Left lung (tissue), 10 donors: ENCODE measurements around the gene ZC3H12D. TPM values are rescaled to one million over a fixed set of nuclear protein-coding genes. Genes with fewer than 3 reads are reported as not detected.
"Not testable (repeated sequence)": the region's sequence is repeated elsewhere in the genome, so short reads cannot be mapped to it uniquely, and the experiment has no call there.

ENCODE experiments used
- ATAC-seq: fragments of 200-7000 bp; cut with Tn5 transposase; one replicate; pipeline ENCODE4 v1.9.1; 2020; ENCODE audit warnings: moderate library complexity
- DNase-seq, 4 donors: peaks; one replicate each; pipeline ENCODE4 v3.0.0-alpha.2; 2013 to 2020
- H3K27ac ChIP-seq, 2 donors: fragments of 200-600 bp; sonication (generic) in 1 of 2; one replicate each; pipeline versions ENCODE4 v1.5.0 to v1.8.0; 2020 to 2021
- H3K27me3 ChIP-seq, 2 donors: fragments of 200-600 bp; sonication (generic) in 1 of 2; one replicate each; pipeline versions ENCODE4 v1.5.0 to v1.8.0; 2020 to 2021
- H3K36me3 ChIP-seq, 2 donors: fragments of 200-600 bp; sonication (generic) in 1 of 2; one replicate each; pipeline versions ENCODE4 v1.5.0 to v1.8.0; 2020 to 2021
- H3K4me1 ChIP-seq, 2 donors: fragments of 200-600 bp; one replicate each; pipeline ENCODE4 v1.8.0; 2021
- H3K4me3 ChIP-seq, 2 donors: fragments of 200-600 bp; sonication (generic) in 1 of 2; one replicate each; pipeline versions ENCODE4 v1.5.0 to v1.8.0; 2020 to 2021; ENCODE audit warnings: mild to moderate bottlenecking in 1 of 2
- H3K9me3 ChIP-seq, 2 donors: fragments of 200-600 bp; sonication (generic) in 1 of 2; one replicate each; pipeline versions ENCODE4 v1.5.0 to v1.8.0; 2020 to 2021
- intact Hi-C, 2 donors: fragments of 100-400 bp; cut with DNase I; formaldehyde crosslinking; loops; one replicate each; pipeline versions ENCODE4 v1.11.2 to v1.14.2; 2022
- polyA plus RNA-seq, 6 donors: library from polyadenylated mRNA; unstranded; fragments of 120-200 nt; gene quantifications; one replicate each; pipeline ENCODE4 v1.2.1, GENCODE V29; 2013; ENCODE audit not compliant: insufficient read length in 6 of 6
- total RNA-seq, 2 donors: library from RNA; stranded (reverse); fragmentation: NEBNext Ultra II Directional; extraction: Animal tissue kit (Norgen Biotek cat#: 25700); gene quantifications; one replicate each; pipeline ENCODE4 v1.2.1, GENCODE V29; 2021
- TF ChIP-seq, protein P1 (sequence below), 2 donors: fragments of 200-600 bp; sonication (generic) in 1 of 2; IDR thresholded peaks; one replicate each; pipeline versions ENCODE4 v1.5.0 to v1.8.0; 2021; ENCODE audit warnings: antibody characterized with exemption in 2 of 2
- donor health status: DM: no; HTN: yes; CAD: no.
- donor health status: DM: no; HTN: no; CAD: no.

Gene ZC3H12D
- total and polyA plus RNA-seq, 8 donors, result 0.45 to 4.1 (median 0.85) TPM

DNA sequence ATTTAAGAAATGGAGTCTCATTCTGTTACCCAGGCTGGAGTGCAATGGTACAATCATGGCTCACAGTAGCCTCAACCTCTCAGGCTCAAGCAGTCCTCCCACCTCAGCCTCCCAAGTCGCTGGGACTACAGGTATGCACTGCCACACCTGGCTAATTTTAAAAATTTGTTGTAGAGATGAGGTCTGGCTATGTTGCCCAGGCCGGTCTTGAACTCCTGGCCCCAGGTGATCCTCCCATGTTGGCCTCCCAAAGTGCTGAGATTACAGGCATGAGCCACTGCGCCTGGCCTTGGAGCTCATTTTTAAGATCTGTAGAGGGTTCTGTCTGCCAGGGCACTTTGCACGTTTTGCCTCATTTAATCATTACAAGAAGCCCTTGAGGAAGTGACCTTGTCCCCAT is 17.5 kb downstream of the ZC3H12D start:
- Histone ChIP-seq H3K36me3 (no peaks in the 10 kb centered on the region), H3K27me3 (no peaks in the 10 kb centered on the region), H3K9me3 (no peaks in the 10 kb centered on the region), H3K4me3 (no peak overlapping the region), H3K4me1 (peaks cover 4 to 14% of the 10 kb centered on the region in 2 donors), H3K27ac (no peak overlapping the region)
- TF ChIP-seq, protein P1, sequence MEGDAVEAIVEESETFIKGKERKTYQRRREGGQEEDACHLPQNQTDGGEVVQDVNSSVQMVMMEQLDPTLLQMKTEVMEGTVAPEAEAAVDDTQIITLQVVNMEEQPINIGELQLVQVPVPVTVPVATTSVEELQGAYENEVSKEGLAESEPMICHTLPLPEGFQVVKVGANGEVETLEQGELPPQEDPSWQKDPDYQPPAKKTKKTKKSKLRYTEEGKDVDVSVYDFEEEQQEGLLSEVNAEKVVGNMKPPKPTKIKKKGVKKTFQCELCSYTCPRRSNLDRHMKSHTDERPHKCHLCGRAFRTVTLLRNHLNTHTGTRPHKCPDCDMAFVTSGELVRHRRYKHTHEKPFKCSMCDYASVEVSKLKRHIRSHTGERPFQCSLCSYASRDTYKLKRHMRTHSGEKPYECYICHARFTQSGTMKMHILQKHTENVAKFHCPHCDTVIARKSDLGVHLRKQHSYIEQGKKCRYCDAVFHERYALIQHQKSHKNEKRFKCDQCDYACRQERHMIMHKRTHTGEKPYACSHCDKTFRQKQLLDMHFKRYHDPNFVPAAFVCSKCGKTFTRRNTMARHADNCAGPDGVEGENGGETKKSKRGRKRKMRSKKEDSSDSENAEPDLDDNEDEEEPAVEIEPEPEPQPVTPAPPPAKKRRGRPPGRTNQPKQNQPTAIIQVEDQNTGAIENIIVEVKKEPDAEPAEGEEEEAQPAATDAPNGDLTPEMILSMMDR (IDR thresholded peaks at IDR 0.05), result no peak
- intact Hi-C loops, result no loop called here
- DNase-seq, result no peak
- ATAC-seq, result no peak

DNA sequence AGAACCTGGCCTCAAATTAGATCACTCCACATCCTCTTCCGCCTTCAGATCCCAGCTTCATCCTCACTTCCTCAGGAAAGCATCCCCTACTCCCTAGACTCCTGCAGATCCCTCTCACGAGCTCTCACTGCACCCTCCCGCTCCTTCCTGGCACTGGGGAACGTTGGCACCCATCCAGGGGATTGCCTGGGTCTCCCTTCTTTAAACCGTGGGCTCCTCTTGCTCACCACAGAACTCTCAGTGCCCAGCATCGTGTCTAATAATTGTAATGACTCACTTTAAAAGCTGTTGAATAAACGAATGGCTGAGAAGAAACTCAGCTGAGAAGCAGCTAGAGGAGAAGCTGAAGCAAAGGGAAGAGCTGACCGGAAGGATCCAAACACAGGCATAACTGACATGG is 20.4 kb downstream of the ZC3H12D start:
- Histone ChIP-seq H3K9me3 (no peaks in the 10 kb centered on the region), H3K4me1 (peaks cover 4 to 14% of the 10 kb centered on the region in 2 donors), H3K27me3 (no peaks in the 10 kb centered on the region), H3K27ac (no peak overlapping the region), H3K4me3 (no peak overlapping the region), H3K36me3 (no peaks in the 10 kb centered on the region)
- no peak for DNase-seq
- ATAC-seq, result no peak
- intact Hi-C loops, result no loop called here
- TF ChIP-seq, protein P1 (IDR thresholded peaks at IDR 0.05), result no peak

DNA sequence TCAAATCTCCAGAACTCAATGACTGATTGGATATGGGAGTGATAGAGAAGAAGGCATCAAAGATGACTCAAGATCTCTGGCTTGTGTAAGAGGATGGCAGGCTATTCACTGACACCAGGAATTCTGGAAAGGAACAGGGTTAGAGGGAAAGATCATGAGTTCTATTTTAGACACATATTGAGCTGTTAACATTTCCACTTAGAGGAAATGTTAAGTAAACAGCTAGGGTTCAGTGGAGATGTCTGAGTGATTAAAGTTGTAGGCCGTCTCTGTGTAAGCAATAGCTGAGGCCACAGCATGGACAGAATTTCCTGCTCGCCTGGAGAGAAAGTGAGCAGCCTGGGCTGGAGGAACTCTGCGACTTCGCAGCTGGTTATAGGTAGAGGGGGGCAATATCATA is 21.0 kb downstream of the ZC3H12D start:
- H3K36me3 ChIP-seq, result no peaks in the 10 kb centered on the region
- no peaks in the 10 kb centered on the region for H3K27me3 ChIP-seq
- intact Hi-C loops, result no loop called here
- peaks cover 4 to 14% of the 10 kb centered on the region in 2 donors for H3K4me1 ChIP-seq
- TF ChIP-seq, protein P1 (IDR thresholded peaks at IDR 0.05), result no peak
- no peaks in the 10 kb centered on the region for H3K9me3 ChIP-seq
- no peak for DNase-seq
- no peak overlapping the region for H3K4me3 ChIP-seq
- no peak overlapping the region for H3K27ac ChIP-seq
- peak; percentile 65 for ATAC-seq

DNA sequence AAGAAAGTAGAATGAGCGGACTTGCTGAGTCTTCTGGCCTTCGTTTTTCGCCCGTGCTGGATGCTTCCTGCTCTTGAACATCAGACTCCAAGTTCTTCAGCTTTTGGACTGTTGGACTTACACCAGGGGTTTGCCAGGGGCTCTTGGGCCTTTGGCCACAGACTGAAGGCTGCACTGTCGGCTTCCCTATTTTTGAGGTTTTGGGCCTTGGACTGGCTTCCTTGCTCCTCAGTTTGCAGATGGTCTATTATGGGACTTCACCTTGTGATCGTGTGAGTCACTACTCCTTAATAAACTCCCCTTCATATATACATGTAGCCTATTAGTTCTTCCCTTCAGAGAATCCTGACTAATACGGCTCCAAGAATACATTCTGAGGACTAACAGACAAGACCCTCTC is 22.1 kb downstream of the ZC3H12D start:
- DNase-seq, H3K4me3 ChIP-seq, H3K27me3 ChIP-seq, intact Hi-C loops, H3K27ac ChIP-seq, H3K9me3 ChIP-seq, ATAC-seq, H3K36me3 ChIP-seq: not testable (repeated sequence)
- peaks cover 4 to 14% of the 10 kb centered on the region in 2 donors for H3K4me1 ChIP-seq

DNA sequence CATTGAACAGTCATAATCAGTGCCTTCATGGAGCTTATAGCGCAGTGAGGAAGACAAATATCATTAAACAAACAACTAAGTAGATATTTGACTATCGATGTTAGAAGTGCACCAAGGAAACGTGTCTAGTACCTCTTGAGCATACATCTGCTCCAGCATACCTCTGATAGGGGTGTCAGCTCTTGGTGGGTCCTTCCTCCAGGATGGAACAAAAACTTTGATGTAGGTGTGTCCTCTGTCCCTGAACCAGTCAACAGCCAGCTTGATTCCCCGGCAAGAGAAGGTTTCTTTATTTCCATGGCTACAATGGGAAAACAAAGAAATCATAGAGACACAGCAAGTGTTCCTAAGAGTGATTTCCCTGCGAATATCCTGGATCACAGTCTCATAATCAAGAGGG is 23.1 kb downstream of the ZC3H12D start:
- ATAC-seq, result peak; percentile 7
- no peaks in the 10 kb centered on the region for H3K36me3 ChIP-seq
- H3K27me3 ChIP-seq, result no peaks in the 10 kb centered on the region
- H3K27ac ChIP-seq, result no peak overlapping the region
- TF ChIP-seq, protein P1 (IDR thresholded peaks at IDR 0.05), result no peak
- intact Hi-C loops, result no loop called here
- peak in 1 of 4 donors; percentile 8 for DNase-seq
- H3K4me1 ChIP-seq, result peaks cover 4 to 14% of the 10 kb centered on the region in 2 donors
- H3K4me3 ChIP-seq, result no peak overlapping the region
- no peaks in the 10 kb centered on the region for H3K9me3 ChIP-seq

DNA sequence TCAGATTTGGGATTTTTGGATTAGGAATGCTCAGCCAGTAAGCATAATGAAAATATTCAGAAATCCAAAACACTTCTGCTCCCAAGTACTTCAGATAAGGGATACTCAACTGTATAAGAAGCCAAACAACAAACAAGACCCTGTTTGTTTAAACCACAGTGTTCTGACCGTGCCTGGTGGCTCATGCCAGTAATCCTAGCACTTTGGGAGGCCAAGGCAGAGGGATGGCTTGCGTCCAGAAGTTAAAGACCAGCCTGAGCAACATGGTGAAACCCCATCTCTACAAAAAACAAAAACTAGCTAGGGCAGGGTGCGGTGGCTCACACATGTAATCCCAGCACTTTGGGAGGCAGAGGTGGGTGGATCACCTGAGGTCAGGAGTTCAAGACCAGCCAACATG is 24.6 kb downstream of the ZC3H12D start:
- intact Hi-C loops, H3K36me3 ChIP-seq, H3K27me3 ChIP-seq, H3K27ac ChIP-seq, H3K9me3 ChIP-seq, H3K4me3 ChIP-seq: not testable (repeated sequence)
- ATAC-seq (peak; percentile 23), DNase-seq (peak in 1 of 4 donors; percentile 29)
- H3K4me1 ChIP-seq, result peaks cover 7 to 11% of the 10 kb centered on the region in 2 donors
